HL-60/S4 (cell line): ENCODE results near the gene HSD3B7.

Source experiments
- in situ Hi-C: fragments of 300-500 bp; cut with MboI; formaldehyde crosslinking; loops from 2 replicates; pipeline ENCODE4 v1.14.3; 2022; ENCODE audit warnings: low sequenced_read_pairs

The HSD3B7 gene

GRCh38 chr16:30956601-30957455 is 28.2 kb upstream of the HSD3B7 start:
- in situ Hi-C loops: loop anchor here (10.0 to 25.0 kb wide), 2 partner anchors 480 to 918 kb away; partner anchors contain the start of genes COX6A2, ZNF267 and ZNF843

GRCh38 chr16:30957456-30958174 is 27.4 kb upstream of the HSD3B7 start, which contains the start of gene SETD1A:
Gene SETD1A (plus strand): TSS chr16:30957754. CDS start chr16:30958732, 978 bp downstream.
- in situ Hi-C loops: loop anchor here (10.0 to 25.0 kb wide), 2 partner anchors 480 to 917 kb away; partner anchors contain the start of genes COX6A2, ZNF267 and ZNF843

- in situ Hi-C loops: loop anchor here (10.0 to 25.0 kb wide), 2 partner anchors 479 to 916 kb away; partner anchors contain the start of genes COX6A2, ZNF267 and ZNF843
These were observed 26.6 kb upstream of the HSD3B7 start for GRCh38 chr16:30958175-30959079.

- in situ Hi-C loops: loop anchor here (25.0 kb wide), 1 partner anchor 476 kb away; the partner anchor contains the start of genes COX6A2 and ZNF843
These were observed 23.6 kb upstream of the HSD3B7 start for GRCh38 chr16:30961384-30961783.

DNA sequence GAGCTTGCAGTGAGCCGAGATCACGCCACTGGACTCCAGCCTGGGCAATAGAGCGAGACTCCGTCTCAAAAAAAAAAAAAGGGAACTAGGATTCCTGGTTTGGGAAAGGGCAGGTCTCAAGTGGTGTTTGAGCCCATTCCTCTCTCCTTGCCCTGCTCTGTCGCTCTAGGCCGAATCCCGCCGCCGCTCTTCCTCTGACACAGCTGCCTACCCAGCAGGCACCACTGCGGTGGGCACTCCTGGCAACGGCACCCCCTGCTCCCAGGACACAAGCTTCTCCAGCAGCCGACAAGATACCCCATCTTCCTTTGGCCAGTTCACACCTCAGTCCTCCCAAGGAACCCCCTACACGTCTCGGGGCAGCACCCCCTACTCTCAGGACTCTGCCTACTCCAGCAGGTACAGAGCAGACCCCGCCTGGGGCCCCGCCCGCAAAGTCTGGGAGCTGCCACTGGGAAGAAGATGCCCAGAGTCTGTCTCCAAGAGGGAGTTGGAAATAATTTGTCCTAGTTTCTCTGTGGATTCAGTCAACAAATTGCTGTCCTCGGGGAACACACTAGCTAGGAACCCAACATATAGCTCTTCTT is 21.0 kb upstream of the HSD3B7 start:
- in situ Hi-C loops: loop anchor here (25.0 kb wide), 1 partner anchor 473 kb away; the partner anchor contains the start of genes COX6A2 and ZNF843

DNA sequence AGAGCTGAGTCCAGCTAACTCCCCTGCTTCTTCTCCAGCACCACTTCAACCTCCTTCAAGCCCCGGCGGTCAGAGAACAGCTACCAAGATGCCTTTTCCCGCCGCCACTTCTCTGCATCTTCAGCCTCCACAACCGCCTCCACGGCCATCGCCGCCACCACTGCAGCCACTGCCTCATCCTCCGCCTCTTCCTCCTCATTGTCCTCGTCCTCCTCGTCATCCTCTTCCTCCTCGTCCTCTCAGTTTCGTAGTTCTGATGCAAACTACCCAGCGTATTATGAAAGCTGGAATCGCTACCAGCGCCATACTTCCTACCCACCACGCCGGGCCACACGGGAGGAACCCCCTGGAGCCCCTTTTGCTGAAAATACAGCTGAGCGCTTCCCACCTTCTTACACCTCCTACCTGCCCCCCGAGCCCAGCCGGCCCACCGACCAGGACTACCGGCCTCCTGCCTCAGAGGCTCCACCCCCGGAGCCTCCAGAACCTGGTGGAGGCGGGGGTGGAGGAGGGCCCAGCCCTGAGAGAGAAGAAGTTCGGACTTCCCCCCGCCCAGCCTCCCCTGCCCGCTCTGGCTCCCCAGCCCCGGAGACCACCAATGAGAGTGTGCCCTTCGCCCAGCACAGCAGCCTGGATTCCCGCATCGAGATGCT is 20.3 kb upstream of the HSD3B7 start:
- in situ Hi-C loops: loop anchor here (25.0 kb wide), 1 partner anchor 473 kb away; the partner anchor contains the start of genes COX6A2 and ZNF843

DNA sequence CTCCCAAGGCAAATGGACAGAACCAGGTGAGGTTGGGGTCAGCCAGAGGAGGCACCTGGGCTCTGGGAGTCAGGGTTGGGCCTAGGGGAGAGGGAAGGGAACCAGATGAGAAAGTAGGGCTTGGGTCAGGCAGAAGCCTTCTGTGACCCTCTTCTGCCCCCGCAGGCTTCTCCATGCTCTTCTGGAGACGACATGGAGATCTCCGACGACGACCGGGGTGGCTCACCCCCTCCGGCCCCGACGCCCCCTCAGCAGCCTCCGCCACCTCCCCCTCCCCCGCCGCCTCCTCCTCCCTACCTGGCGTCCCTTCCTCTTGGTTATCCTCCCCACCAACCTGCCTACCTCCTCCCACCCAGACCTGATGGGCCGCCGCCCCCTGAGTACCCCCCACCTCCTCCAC is 19.6 kb upstream of the HSD3B7 start:
- in situ Hi-C loops: loop anchor here (25.0 kb wide), 1 partner anchor 472 kb away; the partner anchor contains the start of genes COX6A2 and ZNF843

GRCh38 chr16:30966033-30966619 is 18.9 kb upstream of the HSD3B7 start:
- in situ Hi-C loops: loop anchor here (25.0 kb wide), 1 partner anchor 471 kb away; the partner anchor contains the start of genes COX6A2 and ZNF843

DNA sequence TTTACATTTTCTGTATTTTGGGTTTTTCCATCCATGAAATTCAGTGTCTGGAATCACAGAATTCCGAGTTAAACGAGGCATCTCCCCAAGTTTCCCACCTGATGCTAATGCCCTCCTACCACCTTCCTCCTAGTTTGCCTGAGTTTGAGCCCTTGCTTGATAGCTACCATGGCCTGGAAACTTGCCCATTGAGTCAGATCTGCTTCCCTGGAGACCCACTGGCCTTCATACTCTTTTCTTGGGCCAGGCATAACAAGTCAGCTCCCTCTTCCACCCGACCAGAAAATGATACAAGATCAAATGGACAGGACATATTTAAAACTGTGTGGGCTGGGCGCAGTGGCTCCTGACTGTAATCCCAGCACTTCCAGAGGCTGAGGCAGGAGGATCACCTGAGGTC is 17.2 kb upstream of the HSD3B7 start:
- in situ Hi-C loops: loop anchor here (25.0 kb wide), 1 partner anchor 470 kb away; the partner anchor contains the start of genes COX6A2 and ZNF843

GRCh38 chr16:30969246-30969842 is 15.7 kb upstream of the HSD3B7 start:
- in situ Hi-C loops: loop anchor here (25.0 kb wide), 1 partner anchor 468 kb away; the partner anchor contains the start of genes COX6A2 and ZNF843

DNA sequence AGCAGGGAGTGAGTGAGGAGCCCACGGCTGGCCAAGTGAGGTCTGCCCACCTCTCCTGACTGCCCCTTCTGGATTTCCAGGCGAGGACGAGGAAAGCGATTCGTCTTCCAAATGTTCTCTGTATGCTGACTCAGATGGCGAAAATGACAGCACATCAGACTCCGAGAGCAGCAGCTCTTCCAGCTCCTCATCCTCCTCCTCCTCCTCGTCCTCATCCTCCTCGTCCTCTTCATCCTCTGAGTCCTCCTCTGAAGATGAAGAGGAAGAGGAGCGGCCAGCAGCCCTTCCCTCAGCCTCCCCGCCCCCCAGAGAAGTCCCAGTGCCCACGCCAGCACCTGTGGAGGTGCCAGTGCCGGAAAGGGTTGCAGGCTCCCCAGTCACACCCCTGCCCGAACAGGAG is 13.7 kb upstream of the HSD3B7 start:
- in situ Hi-C loops: loop anchor here (25.0 kb wide), 1 partner anchor 466 kb away; the partner anchor contains the start of genes COX6A2 and ZNF843

DNA sequence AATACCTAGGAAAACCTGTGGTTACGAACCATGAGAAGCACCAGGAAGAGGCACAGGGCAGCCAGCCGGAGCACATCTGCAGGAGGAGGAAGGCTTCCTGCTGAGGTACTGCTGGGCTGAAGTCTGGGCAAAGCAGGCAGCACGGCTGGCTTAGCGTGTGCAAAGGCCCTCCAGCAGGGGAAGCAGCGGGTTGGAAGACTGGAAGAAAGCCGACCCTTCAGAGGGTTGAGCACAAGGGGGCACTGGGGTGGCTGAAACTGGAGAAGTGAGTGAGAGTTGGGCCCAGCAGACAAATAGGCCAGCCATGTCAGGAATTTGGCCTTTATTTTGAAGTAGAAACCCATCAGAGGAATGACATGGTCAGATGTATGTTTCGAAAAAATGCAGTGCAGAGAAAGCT is 12.1 kb upstream of the HSD3B7 start:
- in situ Hi-C loops: loop anchor here (25.0 kb wide), 1 partner anchor 464 kb away; the partner anchor contains the start of genes COX6A2 and ZNF843

DNA sequence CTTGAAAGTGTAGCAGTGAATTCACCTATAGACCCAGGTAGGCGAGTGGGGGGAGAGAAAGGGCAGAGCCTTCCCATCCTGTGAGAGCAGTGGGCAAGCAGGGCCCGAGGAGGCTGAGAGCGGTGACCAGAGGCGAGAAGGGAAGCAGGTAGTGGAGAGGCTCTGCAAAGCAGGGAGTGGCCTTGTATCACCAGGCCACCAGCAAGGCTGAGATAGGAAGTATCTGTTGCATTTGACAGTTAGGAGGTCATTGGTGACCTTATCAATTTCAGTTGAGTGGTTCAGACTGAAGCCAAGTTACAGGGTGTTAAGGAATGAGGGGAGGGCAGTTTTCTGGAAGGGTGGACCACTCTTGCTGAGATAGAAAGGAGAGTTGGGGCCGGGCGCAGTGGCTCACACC is 10.7 kb upstream of the HSD3B7 start:
- in situ Hi-C loops: loop anchor here (25.0 kb wide), 1 partner anchor 463 kb away; the partner anchor contains the start of genes COX6A2 and ZNF843

DNA sequence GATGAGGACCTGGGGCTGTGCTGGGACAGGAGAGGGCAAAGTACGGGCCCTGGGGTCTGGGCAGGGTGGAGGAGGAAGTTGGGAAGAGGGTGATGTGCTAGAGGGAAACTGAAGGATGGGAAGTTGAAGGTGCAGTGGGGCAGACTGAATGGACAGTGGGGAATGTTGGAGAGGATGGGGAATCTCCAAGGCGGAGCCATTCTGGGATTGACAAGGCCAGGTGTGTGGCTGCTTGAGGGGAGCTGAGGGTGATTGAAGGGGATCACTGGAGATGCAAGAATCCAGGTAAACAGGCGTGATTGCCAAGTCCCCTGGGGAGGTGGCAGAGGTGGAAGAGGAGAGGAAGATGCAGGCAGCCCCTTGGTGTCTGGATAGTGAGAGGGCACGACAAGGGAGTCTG is 8.5 kb upstream of the HSD3B7 start:
- in situ Hi-C loops: no loop called here

DNA sequence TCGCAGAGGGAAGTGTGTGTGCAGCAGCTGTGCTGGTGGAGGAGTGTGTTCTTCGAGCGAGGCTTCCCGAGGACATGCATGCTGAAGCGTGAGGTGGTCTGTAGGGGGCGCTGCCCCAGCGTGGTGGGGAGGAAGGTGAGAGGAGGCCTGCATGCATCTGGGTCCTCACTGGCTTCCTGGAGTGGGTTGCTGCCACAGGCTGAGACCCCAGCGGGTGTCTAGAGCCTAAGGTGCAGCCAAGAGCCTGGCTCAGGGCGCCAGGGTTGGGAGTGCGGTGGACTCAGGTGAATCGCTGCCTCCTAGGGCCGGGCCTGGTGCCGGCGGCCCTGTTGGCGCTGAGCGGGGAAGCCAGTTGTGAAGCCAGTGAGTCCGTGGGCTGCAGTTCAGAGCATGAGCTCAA is 7.5 kb upstream of the HSD3B7 start:
- in situ Hi-C loops: no loop called here

- in situ Hi-C loops: no loop called here
These were observed 5.6 kb upstream of the HSD3B7 start for GRCh38 chr16:30979170-30980022.

- in situ Hi-C loops: no loop called here
These were observed 5.0 kb upstream of the HSD3B7 start for GRCh38 chr16:30980023-30980371.
